Keratinocyte (primary cell): ENCODE data around the gene ERBB4. TPM values are rescaled to one million over a fixed set of nuclear protein-coding genes. Genes with fewer than 3 reads are reported as not detected.

Experiments used
- DNase-seq: peaks from one replicate; pipeline ENCODE4 v3.0.0-alpha.2; 2011; ENCODE audit warnings: low read depth, missing footprints, low spot score
- FAIRE-seq: peaks from 2 replicates; lab custom pipeline; 2011; peaks lifted over from hg19 to GRCh38; lab: Jason Lieb, UNC
- H2AFZ ChIP-seq: 2 replicates; pipeline ENCODE4 v1.6.0; 2012; ENCODE audit warnings: low read length, control low read depth, inconsistent platforms; ENCODE audit not compliant: control insufficient read depth
- H3K27ac ChIP-seq: 2 replicates; pipeline ENCODE4 v1.5.1; 2011; ENCODE audit warnings: low read length; ENCODE audit not compliant: control insufficient read depth, insufficient read depth
- H3K27me3 ChIP-seq: 3 replicates; pipeline ENCODE4 v1.6.0; 2011; ENCODE audit warnings: low read length; ENCODE audit not compliant: control insufficient read depth, insufficient read depth; ENCODE audit errors: extremely low read depth
- H3K36me3 ChIP-seq, 2 experiments: 2 replicates in 1 of 2; 3 replicates in 1 of 2; pipeline ENCODE4 v1.5.1; 2011; ENCODE audit warnings: low read length in 2 of 2, mild to moderate bottlenecking in 1 of 2; ENCODE audit not compliant: control insufficient read depth in 2 of 2, insufficient read depth in 2 of 2; ENCODE audit errors: extremely low read depth in 1 of 2
- H3K4me1 ChIP-seq: 3 replicates; pipeline ENCODE4 v1.5.1; 2011; ENCODE audit warnings: low read length; ENCODE audit not compliant: control insufficient read depth, insufficient read depth; ENCODE audit errors: extremely low read depth
- H3K4me2 ChIP-seq: 3 replicates; pipeline ENCODE4 v1.6.0; 2011; ENCODE audit warnings: low read depth, low read length; ENCODE audit not compliant: control insufficient read depth, insufficient read depth; ENCODE audit errors: extremely low read depth
- H3K4me3 ChIP-seq, 3 experiments: fragments of 200-600 bp in 1 of 3; sonication (generic) in 1 of 3; 2 replicates in 2 of 3; 3 replicates in 1 of 3; pipeline ENCODE4 v1.5.1; 2011 to 2016; ENCODE audit warnings: low read length in 3 of 3, mild to moderate bottlenecking in 3 of 3, control low read depth in 2 of 3, inconsistent platforms in 1 of 3, low read depth in 1 of 3, mixed read lengths in 1 of 3, mixed run types in 1 of 3, moderate library complexity in 1 of 3; ENCODE audit not compliant: control insufficient read depth in 2 of 3, insufficient read depth in 2 of 3; ENCODE audit errors: extremely low read depth in 1 of 3
- H3K79me2 ChIP-seq: 2 replicates; pipeline ENCODE4 v1.6.0; 2012; ENCODE audit warnings: low read length; ENCODE audit not compliant: control insufficient read depth, insufficient read depth
- H3K9ac ChIP-seq: 3 replicates; pipeline ENCODE4 v1.6.0; 2011; ENCODE audit warnings: low read length; ENCODE audit not compliant: control insufficient read depth, insufficient read depth; ENCODE audit errors: extremely low read depth
- H3K9me1 ChIP-seq: 3 replicates; pipeline ENCODE4 v1.6.0; 2011; ENCODE audit warnings: low read length; ENCODE audit not compliant: control insufficient read depth, insufficient read depth; ENCODE audit errors: extremely low read depth
- H3K9me3 ChIP-seq: 2 replicates; pipeline ENCODE4 v1.5.1; 2012; ENCODE audit warnings: low read depth, low read length; ENCODE audit not compliant: control insufficient read depth
- H4K20me1 ChIP-seq: 3 replicates; pipeline ENCODE4 v1.6.0; 2011; ENCODE audit warnings: low read length; ENCODE audit not compliant: control insufficient read depth, insufficient read depth; ENCODE audit errors: extremely low read depth
- EZH2 ChIP-seq: IDR thresholded peaks from one replicate; pipeline ENCODE4 v1.6.1; 2012; ENCODE audit warnings: inconsistent platforms, mild to moderate bottlenecking, low read length, moderate library complexity
- dilution Hi-C: fragments of 300-500 bp; cut with MboI; formaldehyde crosslinking; loops from one replicate; pipeline ENCODE4 v1.7.0; 2020; ENCODE audit warnings: low sequenced_read_pairs; ENCODE audit not compliant: extremely low pct_ligation_motif_present
- polyA plus RNA-seq, 5 experiments: library from polyadenylated mRNA; depleted of rRNA in 3 of 5; stranded (reverse) in 3 of 5; stranded (forward) in 1 of 5; unstranded in 1 of 5; fragments of >200 nt; gene quantifications; 1 replicate in 1 of 5; 2 replicates in 3 of 5; 3 replicates in 1 of 5; pipeline versions ENCODE4 v1.2.1 to v1.2.3, GENCODE V29; 2011 to 2012; ENCODE audit warnings: missing spikeins in 2 of 5, low read depth in 1 of 5, low replicate concordance in 1 of 5
- TF ChIP-seq, protein P1 (sequence below), 3 experiments: IDR thresholded peaks in 1 of 3; conservative IDR thresholded peaks in 1 of 3; optimal IDR thresholded peaks in 1 of 3; 2 replicates in 2 of 3; 3 replicates in 1 of 3; pipeline versions ENCODE3 to v1.5.1; 2011; ENCODE audit warnings: low read length in 3 of 3, mild to moderate bottlenecking in 3 of 3, moderate library complexity in 2 of 3, control low read depth in 1 of 3, inconsistent platforms in 1 of 3; ENCODE audit not compliant: insufficient read depth in 2 of 3; ENCODE audit errors: extremely low read depth in 1 of 3

Gene ERBB4
- polyA plus RNA-seq, 1 donor (not counting 4 experiments of a cell fraction or from before 2014, with no cell fraction given): 0.01 TPM

GRCh38 chr2:211879323-211879722, 659.3 kb downstream of the ERBB4 start:
- no peaks in the 10 kb centered on the region for H3K79me2 ChIP-seq
- H3K9me1 ChIP-seq: no peaks in the 10 kb centered on the region
- H3K27ac ChIP-seq: no peak overlapping the region
- no peaks in the 10 kb centered on the region for H3K27me3 ChIP-seq
- DNase-seq (no peak), FAIRE-seq (no peak)
- no peak overlapping the region for H2AFZ ChIP-seq
- no peak overlapping the region for H3K4me3 ChIP-seq
- H3K9me3 ChIP-seq: no peaks in the 10 kb centered on the region
- H3K9ac ChIP-seq: no peak overlapping the region
- H3K4me1 ChIP-seq: no peaks in the 10 kb centered on the region
- dilution Hi-C loops: no loop called here
- no peak for TF ChIP-seq EZH2
- TF ChIP-seq, protein P1, sequence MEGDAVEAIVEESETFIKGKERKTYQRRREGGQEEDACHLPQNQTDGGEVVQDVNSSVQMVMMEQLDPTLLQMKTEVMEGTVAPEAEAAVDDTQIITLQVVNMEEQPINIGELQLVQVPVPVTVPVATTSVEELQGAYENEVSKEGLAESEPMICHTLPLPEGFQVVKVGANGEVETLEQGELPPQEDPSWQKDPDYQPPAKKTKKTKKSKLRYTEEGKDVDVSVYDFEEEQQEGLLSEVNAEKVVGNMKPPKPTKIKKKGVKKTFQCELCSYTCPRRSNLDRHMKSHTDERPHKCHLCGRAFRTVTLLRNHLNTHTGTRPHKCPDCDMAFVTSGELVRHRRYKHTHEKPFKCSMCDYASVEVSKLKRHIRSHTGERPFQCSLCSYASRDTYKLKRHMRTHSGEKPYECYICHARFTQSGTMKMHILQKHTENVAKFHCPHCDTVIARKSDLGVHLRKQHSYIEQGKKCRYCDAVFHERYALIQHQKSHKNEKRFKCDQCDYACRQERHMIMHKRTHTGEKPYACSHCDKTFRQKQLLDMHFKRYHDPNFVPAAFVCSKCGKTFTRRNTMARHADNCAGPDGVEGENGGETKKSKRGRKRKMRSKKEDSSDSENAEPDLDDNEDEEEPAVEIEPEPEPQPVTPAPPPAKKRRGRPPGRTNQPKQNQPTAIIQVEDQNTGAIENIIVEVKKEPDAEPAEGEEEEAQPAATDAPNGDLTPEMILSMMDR (optimal IDR thresholded peaks at IDR 0.05 in 1 of 3, IDR thresholded peaks at IDR 0.05 in 1 of 3, conservative IDR thresholded peaks at IDR 0.05 in 1 of 3; ENCODE audit: extremely low read depth in 1 of 3, insufficient read depth in 2 of 3, low read length in 3 of 3): peak in 1 of 3 experiments; percentile 10
- H3K4me2 ChIP-seq: no peak overlapping the region
- H4K20me1 ChIP-seq: no peaks in the 10 kb centered on the region
- H3K36me3 ChIP-seq: no peaks in the 10 kb centered on the region

DNA sequence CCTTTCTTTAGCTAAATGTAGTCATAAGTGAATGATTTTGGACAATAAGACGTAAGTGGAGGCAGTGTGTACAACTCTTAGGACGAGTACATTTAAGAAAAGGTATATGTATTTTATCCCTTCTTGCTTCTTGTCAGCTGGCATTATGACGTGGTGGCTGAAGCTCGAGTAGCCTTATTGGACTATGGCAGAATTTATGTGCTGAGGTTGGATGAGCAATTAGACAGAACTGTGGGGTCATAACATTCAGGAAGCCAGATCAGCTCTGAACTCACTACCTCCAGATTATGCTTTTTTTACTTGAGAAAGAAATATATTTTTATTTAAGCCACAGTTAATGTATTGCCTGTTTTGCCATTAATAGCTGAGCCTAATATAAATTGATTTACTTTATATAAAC, 661.5 kb downstream of the ERBB4 start:
- dilution Hi-C loops: no loop called here

More for the DNA sequence above, 661.5 kb downstream of the ERBB4 start:
- H2AFZ ChIP-seq: no peak overlapping the region
- H3K36me3 ChIP-seq: no peaks in the 10 kb centered on the region
- no peaks in the 10 kb centered on the region for H4K20me1 ChIP-seq
- no peak overlapping the region for H3K9ac ChIP-seq
- TF ChIP-seq EZH2: no peak
- TF ChIP-seq, protein P1 (optimal IDR thresholded peaks at IDR 0.05 in 1 of 3, IDR thresholded peaks at IDR 0.05 in 1 of 3, conservative IDR thresholded peaks at IDR 0.05 in 1 of 3; ENCODE audit: extremely low read depth in 1 of 3, insufficient read depth in 2 of 3, low read length in 3 of 3): no peak
- no peak for FAIRE-seq
- no peaks in the 10 kb centered on the region for H3K4me1 ChIP-seq
- no peak for DNase-seq
- no peaks in the 10 kb centered on the region for H3K9me1 ChIP-seq
- no peaks in the 10 kb centered on the region for H3K79me2 ChIP-seq
- no peaks in the 10 kb centered on the region for H3K9me3 ChIP-seq
- no peak overlapping the region for H3K27ac ChIP-seq
- no peak overlapping the region for H3K4me2 ChIP-seq
- H3K27me3 ChIP-seq: no peaks in the 10 kb centered on the region
- H3K4me3 ChIP-seq: no peak overlapping the region
